ENCODE results near the gene P2RY4. TPM values are rescaled to one million over a fixed set of nuclear protein-coding genes. Genes with fewer than 3 reads are reported as not detected.

The P2RY4 gene
- total and polyA plus RNA-seq, 2 donors (not counting 3 experiments of a cell fraction or from before 2014, with no cell fraction given): 0.22 TPM; not detected in 1

DNA sequence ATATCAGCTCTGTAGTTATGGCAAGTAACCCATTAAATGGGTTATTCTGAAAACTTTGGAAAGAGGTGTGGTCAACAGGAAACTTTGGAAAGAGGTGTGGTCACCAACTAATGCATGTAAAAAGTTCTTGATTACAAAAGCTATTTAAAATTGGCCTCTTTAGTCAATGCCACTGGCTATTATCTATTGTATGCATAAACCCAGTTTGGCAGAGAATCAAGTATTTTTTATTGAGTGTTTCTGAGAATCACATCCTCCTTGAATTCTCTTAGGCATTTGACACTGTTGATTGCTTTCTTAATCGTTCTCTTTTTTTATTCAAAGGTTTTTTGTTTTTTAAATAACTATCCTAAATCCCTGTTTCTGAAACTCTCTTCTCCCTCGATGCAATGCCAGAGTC, 7.5 kb downstream of the P2RY4 start:
- Histone ChIP-seq H3K9me1 (replicated peaks; ENCODE audit: control insufficient read depth, extremely low read depth, insufficient read depth, low read length) (no peaks in the 10 kb centered on the region), H3K9me3 (replicated peaks; ENCODE audit: control insufficient read depth, insufficient read depth, low read length) (no peaks in the 10 kb centered on the region), H3K4me2 (ENCODE audit: insufficient read depth, low read length) (no peak overlapping the region), H3K79me2 (ENCODE audit: control insufficient read depth, insufficient read depth, low read length) (no peaks in the 10 kb centered on the region), H3K4me1 (ENCODE audit: control insufficient read depth, extremely low read depth, insufficient read depth, low read length) (no peaks in the 10 kb centered on the region), H3K4me3 (replicated peaks in 1 of 3; ENCODE audit: insufficient read depth in 1 of 3, low read depth in 1 of 3, low read length in 3 of 3) (no peak overlapping the region), H3K36me3 (ENCODE audit: control insufficient read depth in 2 of 2, extremely low read depth in 1 of 2, insufficient read depth in 2 of 2, low read length in 2 of 2) (no peaks in the 10 kb centered on the region), H3K27me3 (ENCODE audit: control insufficient read depth in 2 of 2, insufficient read depth in 2 of 2, low read length in 2 of 2) (no peaks in the 10 kb centered on the region), H3K9ac (replicated peaks; ENCODE audit: extremely low read depth, insufficient read depth, low read length) (no peak overlapping the region), H2AFZ (ENCODE audit: low read depth, low read length) (no peak overlapping the region), H3K27ac (ENCODE audit: insufficient read depth, low read depth, low read length) (no peak overlapping the region), H4K20me1 (replicated peaks; ENCODE audit: control insufficient read depth, extremely low read depth, insufficient read depth, low read length) (no peaks in the 10 kb centered on the region)
- dilution Hi-C loops (cut with MboI; ENCODE audit: extremely low pct_ligation_motif_present, low sequenced_read_pairs) (no loop called here), intact Hi-C loops (cut with micrococcal nuclease) (no loop called here)
- ChIA-PET CTCF (no interaction called here), POLR2A (no interaction called here)
- TF ChIP-seq MYC (IDR thresholded peaks at IDR 0.05; ENCODE audit: low read depth, low read length) (no peak), POLR2AphosphoS5 (IDR thresholded peaks at IDR 0.05; ENCODE audit: insufficient read depth, low read depth, low read length) (no peak), GATA2 (IDR thresholded peaks at IDR 0.05; ENCODE audit: insufficient read depth, insufficient read length, low read depth, low read length) (no peak), POLR2A (IDR thresholded peaks at IDR 0.05; ENCODE audit: low read depth, low read length) (no peak), JUN (IDR thresholded peaks at IDR 0.05; ENCODE audit: borderline replicate concordance, insufficient read depth, insufficient read length, low read depth) (no peak), FOS (IDR thresholded peaks at IDR 0.05; ENCODE audit: borderline replicate concordance, insufficient read depth, low read length) (no peak), EZH2 (IDR thresholded peaks at IDR 0.05; ENCODE audit: borderline replicate concordance, low read depth, low read length, severe bottlenecking) (no peak)
- TF ChIP-seq, protein P1, sequence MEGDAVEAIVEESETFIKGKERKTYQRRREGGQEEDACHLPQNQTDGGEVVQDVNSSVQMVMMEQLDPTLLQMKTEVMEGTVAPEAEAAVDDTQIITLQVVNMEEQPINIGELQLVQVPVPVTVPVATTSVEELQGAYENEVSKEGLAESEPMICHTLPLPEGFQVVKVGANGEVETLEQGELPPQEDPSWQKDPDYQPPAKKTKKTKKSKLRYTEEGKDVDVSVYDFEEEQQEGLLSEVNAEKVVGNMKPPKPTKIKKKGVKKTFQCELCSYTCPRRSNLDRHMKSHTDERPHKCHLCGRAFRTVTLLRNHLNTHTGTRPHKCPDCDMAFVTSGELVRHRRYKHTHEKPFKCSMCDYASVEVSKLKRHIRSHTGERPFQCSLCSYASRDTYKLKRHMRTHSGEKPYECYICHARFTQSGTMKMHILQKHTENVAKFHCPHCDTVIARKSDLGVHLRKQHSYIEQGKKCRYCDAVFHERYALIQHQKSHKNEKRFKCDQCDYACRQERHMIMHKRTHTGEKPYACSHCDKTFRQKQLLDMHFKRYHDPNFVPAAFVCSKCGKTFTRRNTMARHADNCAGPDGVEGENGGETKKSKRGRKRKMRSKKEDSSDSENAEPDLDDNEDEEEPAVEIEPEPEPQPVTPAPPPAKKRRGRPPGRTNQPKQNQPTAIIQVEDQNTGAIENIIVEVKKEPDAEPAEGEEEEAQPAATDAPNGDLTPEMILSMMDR (IDR thresholded peaks at IDR 0.05; ENCODE audit: extremely low read depth in 1 of 2, insufficient read depth in 1 of 2, low read depth in 1 of 2, low read length in 2 of 2): no peak
- DNase-seq (ENCODE audit: low read depth, low spot score) (no peak), FAIRE-seq (no peak)
- BruUV-seq (replicated peaks): no TSS peak

Data from endothelial cell of umbilical vein (primary cell).